Measurements from ENCODE around the gene ABLIM1. TPM values are rescaled to one million over a fixed set of nuclear protein-coding genes. Genes with fewer than 3 reads are reported as not detected.

The ABLIM1 gene
- total and polyA plus RNA-seq, 4 donors, result 20.0 to 135 (median 59.9) TPM

DNA sequence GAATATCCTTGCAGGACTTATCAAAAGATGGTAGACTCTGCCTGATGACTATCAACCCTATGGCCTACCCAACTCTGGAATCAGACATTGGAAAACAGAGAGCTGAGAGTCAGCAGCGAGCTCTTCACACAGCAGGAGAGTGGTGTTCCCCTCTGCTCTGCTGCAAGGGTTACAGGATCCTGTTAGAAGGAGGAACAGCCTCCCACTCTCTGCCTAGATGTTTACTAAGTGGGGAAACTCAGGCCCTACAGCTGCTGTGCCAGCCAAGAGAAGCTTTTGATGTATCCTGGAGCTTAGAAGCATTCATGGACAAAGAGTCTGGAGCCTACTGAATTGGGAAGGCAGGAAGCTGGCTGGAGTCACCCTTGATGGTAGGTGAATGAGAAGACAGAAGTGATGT is 104.6 kb downstream of the ABLIM1 start:
- no peaks in the 10 kb centered on the region for H3K36me3 ChIP-seq (ENCODE audit: control insufficient read depth in 4 of 4, insufficient read depth in 4 of 4, low read length in 4 of 4)

DNA sequence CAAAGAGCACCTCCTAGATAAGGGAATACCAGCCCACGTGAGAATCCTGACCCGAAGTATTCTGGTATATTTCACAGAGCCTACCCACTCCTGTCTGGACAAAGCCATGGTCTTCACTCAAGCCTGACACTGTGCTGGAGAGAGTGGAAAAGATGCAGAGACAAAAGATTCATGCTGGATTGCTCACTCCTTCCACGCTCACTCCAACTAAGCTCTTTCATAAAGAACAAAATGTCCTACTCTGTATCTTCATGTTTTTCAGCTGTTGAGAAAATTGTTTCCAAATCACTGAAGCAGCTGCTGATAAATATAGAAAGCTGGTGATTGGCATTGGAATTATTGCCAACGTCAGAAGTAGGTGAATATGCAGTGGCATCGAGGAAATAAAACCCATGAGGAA is 106.0 kb downstream of the ABLIM1 start:
- TF ChIP-seq, protein P1, sequence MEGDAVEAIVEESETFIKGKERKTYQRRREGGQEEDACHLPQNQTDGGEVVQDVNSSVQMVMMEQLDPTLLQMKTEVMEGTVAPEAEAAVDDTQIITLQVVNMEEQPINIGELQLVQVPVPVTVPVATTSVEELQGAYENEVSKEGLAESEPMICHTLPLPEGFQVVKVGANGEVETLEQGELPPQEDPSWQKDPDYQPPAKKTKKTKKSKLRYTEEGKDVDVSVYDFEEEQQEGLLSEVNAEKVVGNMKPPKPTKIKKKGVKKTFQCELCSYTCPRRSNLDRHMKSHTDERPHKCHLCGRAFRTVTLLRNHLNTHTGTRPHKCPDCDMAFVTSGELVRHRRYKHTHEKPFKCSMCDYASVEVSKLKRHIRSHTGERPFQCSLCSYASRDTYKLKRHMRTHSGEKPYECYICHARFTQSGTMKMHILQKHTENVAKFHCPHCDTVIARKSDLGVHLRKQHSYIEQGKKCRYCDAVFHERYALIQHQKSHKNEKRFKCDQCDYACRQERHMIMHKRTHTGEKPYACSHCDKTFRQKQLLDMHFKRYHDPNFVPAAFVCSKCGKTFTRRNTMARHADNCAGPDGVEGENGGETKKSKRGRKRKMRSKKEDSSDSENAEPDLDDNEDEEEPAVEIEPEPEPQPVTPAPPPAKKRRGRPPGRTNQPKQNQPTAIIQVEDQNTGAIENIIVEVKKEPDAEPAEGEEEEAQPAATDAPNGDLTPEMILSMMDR (IDR thresholded peaks at IDR 0.05; ENCODE audit: control extremely low read depth, extremely low read depth), result no peak
- Histone ChIP-seq H3K27ac (ENCODE audit: low read depth in 1 of 2, low read length in 1 of 2) (peak overlapping the region; percentile 15 to 87), H3K9me3 (ENCODE audit: control insufficient read depth in 4 of 4, insufficient read depth in 3 of 4, low read length in 3 of 4) (no peaks in the 10 kb centered on the region), H3K36me3 (ENCODE audit: control insufficient read depth in 4 of 4, insufficient read depth in 4 of 4, low read length in 4 of 4) (no peaks in the 10 kb centered on the region), H3K4me1 (ENCODE audit: control insufficient read depth in 5 of 5, insufficient read depth in 5 of 5, low read length in 5 of 5) (peaks cover 0 to 15% (median 10%) of the 10 kb centered on the region in 5 donors), H3K9ac (ENCODE audit: insufficient read depth in 1 of 2, low read length in 2 of 2) (no peak overlapping the region), H3K27me3 (ENCODE audit: control insufficient read depth in 3 of 3, insufficient read depth in 3 of 3, low read length in 2 of 3) (no peaks in the 10 kb centered on the region), H3K4me3 (no peak overlapping the region)
- WGBS, 2 donors, result 51 to 78% methylated on average over 5 of the region's 5 CpGs
- no peak for DNase-seq
- no peak for ATAC-seq (ENCODE audit: insufficient read depth, low FRiP score)

More for the DNA sequence above, 104.6 kb downstream of the ABLIM1 start:
- Histone ChIP-seq H3K27ac (ENCODE audit: low read depth in 1 of 2, low read length in 1 of 2) (peak overlapping the region in 1 of 2 donors; percentile 87), H3K9ac (ENCODE audit: insufficient read depth in 1 of 2, low read length in 2 of 2) (no peak overlapping the region), H3K4me3 (no peak overlapping the region), H3K27me3 (ENCODE audit: control insufficient read depth in 3 of 3, insufficient read depth in 3 of 3, low read length in 2 of 3) (no peaks in the 10 kb centered on the region), H3K4me1 (ENCODE audit: control insufficient read depth in 5 of 5, insufficient read depth in 5 of 5, low read length in 5 of 5) (peaks cover 0 to 19% (median 10%) of the 10 kb centered on the region in 5 donors), H3K9me3 (ENCODE audit: control insufficient read depth in 4 of 4, insufficient read depth in 3 of 4, low read length in 3 of 4) (no peaks in the 10 kb centered on the region)
- 92% methylated on average over 1 of the region's 1 CpG for WGBS, 2 donors
- no peak for ATAC-seq (ENCODE audit: insufficient read depth, low FRiP score)
- no peak for DNase-seq
- TF ChIP-seq, protein P1 (IDR thresholded peaks at IDR 0.05; ENCODE audit: control extremely low read depth, extremely low read depth), result no peak

DNA sequence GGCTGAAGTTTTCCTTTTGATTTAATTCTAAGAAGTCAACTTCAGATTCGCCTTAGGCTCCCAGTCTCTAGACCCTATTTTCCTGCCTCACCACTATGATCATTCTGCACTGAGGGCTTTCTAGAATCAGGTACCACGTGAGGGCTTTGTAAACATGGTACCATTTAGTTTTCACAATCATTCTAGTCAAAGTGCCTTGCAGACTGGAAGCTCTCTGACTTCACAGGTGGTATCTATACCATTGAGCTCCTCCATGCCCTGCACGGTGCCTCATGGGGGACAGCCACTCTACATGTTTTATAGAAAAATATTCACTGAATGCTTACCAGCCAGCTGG is 106.5 kb downstream of the ABLIM1 start:
- DNase-seq (no peak), ATAC-seq (ENCODE audit: insufficient read depth, low FRiP score) (no peak)
- Histone ChIP-seq H3K4me1 (ENCODE audit: control insufficient read depth in 5 of 5, insufficient read depth in 5 of 5, low read length in 5 of 5) (peaks cover 0 to 15% (median 10%) of the 10 kb centered on the region in 5 donors), H3K36me3 (ENCODE audit: control insufficient read depth in 4 of 4, insufficient read depth in 4 of 4, low read length in 4 of 4) (no peaks in the 10 kb centered on the region), H3K4me3 (no peak overlapping the region), H3K9ac (ENCODE audit: insufficient read depth in 1 of 2, low read length in 2 of 2) (no peak overlapping the region), H3K27ac (ENCODE audit: low read depth in 1 of 2, low read length in 1 of 2) (peak overlapping the region; percentile 15 to 87), H3K27me3 (ENCODE audit: control insufficient read depth in 3 of 3, insufficient read depth in 3 of 3, low read length in 2 of 3) (no peaks in the 10 kb centered on the region), H3K9me3 (ENCODE audit: control insufficient read depth in 4 of 4, insufficient read depth in 3 of 4, low read length in 3 of 4) (no peaks in the 10 kb centered on the region)
- TF ChIP-seq, protein P1 (IDR thresholded peaks at IDR 0.05; ENCODE audit: control extremely low read depth, extremely low read depth), result no peak
- 40 to 73% methylated on average over 3 of the region's 3 CpGs for WGBS, 2 donors
